ENCODE measurements around the gene PIEZO1.

GRCh38 chr16:88742896-88743605, 42.0 kb downstream of the PIEZO1 start:
- TF ChIP-seq CTCF (IDR thresholded peaks at IDR 0.05) (no peak), ZFX (IDR thresholded peaks at IDR 0.05; ENCODE audit: borderline replicate concordance) (no peak)

All from 22Rv1 (cell line).